Activated B cell treated with CpG ODN at 0.5 μM for 24 hours (primary cell): ENCODE measurements around the gene IFRD2. TPM values are rescaled to one million over a fixed set of nuclear protein-coding genes. Genes with fewer than 3 reads are reported as not detected.

Experiments used
- ATAC-seq: fragments of 200-7000 bp; cut with Tn5 transposase; one replicate; pipeline ENCODE4 v1.10.0; 2021; ENCODE audit warnings: low read depth, mild to moderate bottlenecking, moderate library complexity
- CTCF ChIA-PET: fragments of 350-600 bp; sonication (Branson Sonifier 250); formaldehyde crosslinking; loops from one replicate; lab custom pipeline; 2021; ENCODE audit warnings: antibody characterized with exemption; lab: Charles Lee
- POLR2A ChIA-PET: fragments of 350-600 bp; sonication (Branson Sonifier 250); formaldehyde crosslinking; loops from one replicate; lab custom pipeline; 2021; ENCODE audit warnings: antibody characterized with exemption; lab: Charles Lee
- DNase-seq: peaks from one replicate; pipeline ENCODE4 v3.0.0; 2022
- H3K27ac Mint-ChIP-seq: one replicate; pipeline ENCODE4 v1.8.0; 2020; ENCODE audit warnings: mixed read lengths
- H3K27me3 Mint-ChIP-seq: one replicate; pipeline ENCODE4 v1.8.0; 2021; ENCODE audit warnings: mixed read lengths
- H3K36me3 Mint-ChIP-seq: one replicate; pipeline ENCODE4 v1.8.0; 2021; ENCODE audit warnings: low read depth, mixed read lengths
- H3K4me1 Mint-ChIP-seq: one replicate; pipeline ENCODE4 v1.8.0; 2021; ENCODE audit warnings: mixed read lengths
- H3K4me3 Mint-ChIP-seq: one replicate; pipeline ENCODE4 v1.8.0; 2020; ENCODE audit warnings: mild to moderate bottlenecking, mixed read lengths
- H3K9me3 Mint-ChIP-seq: one replicate; pipeline ENCODE4 v1.8.0; 2020; ENCODE audit warnings: mixed read lengths
- intact Hi-C: fragments of 100-400 bp; cut with micrococcal nuclease; formaldehyde crosslinking; loops from one replicate; pipeline ENCODE4 v1.15.1; 2024
- total RNA-seq: library from RNA; stranded (reverse); gene quantifications from 2 replicates; pipeline ENCODE4 v1.2.3, GENCODE V29; 2022
- TF ChIP-seq, protein P1 (sequence below): fragments of 200-600 bp; IDR thresholded peaks from one replicate; pipeline ENCODE4 v1.8.0; 2022; ENCODE audit warnings: antibody characterized with exemption, mild to moderate bottlenecking

Gene IFRD2
- 92.2 and 105 TPM in 2 replicates for total RNA-seq

- H3K27me3 Mint-ChIP-seq: no peaks in the 10 kb centered on the region
- TF ChIP-seq, protein P1, sequence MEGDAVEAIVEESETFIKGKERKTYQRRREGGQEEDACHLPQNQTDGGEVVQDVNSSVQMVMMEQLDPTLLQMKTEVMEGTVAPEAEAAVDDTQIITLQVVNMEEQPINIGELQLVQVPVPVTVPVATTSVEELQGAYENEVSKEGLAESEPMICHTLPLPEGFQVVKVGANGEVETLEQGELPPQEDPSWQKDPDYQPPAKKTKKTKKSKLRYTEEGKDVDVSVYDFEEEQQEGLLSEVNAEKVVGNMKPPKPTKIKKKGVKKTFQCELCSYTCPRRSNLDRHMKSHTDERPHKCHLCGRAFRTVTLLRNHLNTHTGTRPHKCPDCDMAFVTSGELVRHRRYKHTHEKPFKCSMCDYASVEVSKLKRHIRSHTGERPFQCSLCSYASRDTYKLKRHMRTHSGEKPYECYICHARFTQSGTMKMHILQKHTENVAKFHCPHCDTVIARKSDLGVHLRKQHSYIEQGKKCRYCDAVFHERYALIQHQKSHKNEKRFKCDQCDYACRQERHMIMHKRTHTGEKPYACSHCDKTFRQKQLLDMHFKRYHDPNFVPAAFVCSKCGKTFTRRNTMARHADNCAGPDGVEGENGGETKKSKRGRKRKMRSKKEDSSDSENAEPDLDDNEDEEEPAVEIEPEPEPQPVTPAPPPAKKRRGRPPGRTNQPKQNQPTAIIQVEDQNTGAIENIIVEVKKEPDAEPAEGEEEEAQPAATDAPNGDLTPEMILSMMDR: no peak
- H3K36me3 Mint-ChIP-seq: peaks cover 39% of the 10 kb centered on the region
- intact Hi-C loops: loop anchor here (1.0 to 10.0 kb wide), 10 partner anchors 29 to 1268 kb away; partner anchors contain the start of genes AMIGO3, CYB561D2, IMPDH2 and INKA1
- H3K4me1 Mint-ChIP-seq: peaks cover 20% of the 10 kb centered on the region
- peak within 1 kb of the TSS; percentile 95 for H3K27ac Mint-ChIP-seq
- ChIA-PET CTCF (interaction anchor here (0.6 to 1.8 kb wide), 3 partner anchors 67 to 623 kb away, joined by 4 to 5 read pairs (median 4); no protein-coding TSS in a partner anchor), POLR2A (interaction anchor here (0.9 to 2.0 kb wide), 15 partner anchors 11 to 204 kb away, joined by 3 to 25 read pairs (median 6); partner anchors contain the start of genes CYB561D2, NPRL2, RASSF1 and RBM5)
- ATAC-seq (peak; percentile 99), DNase-seq (peak; percentile 87)
- H3K9me3 Mint-ChIP-seq: no peaks in the 10 kb centered on the region
- H3K4me3 Mint-ChIP-seq: peak within 1 kb of the TSS; percentile 86
Observed at GRCh38 chr3:50292159-50293078, at the start of gene IFRD2. Gene IFRD2 (minus strand): TSS chr3:50292429. CDS start chr3:50292274, 155 bp downstream.

DNA sequence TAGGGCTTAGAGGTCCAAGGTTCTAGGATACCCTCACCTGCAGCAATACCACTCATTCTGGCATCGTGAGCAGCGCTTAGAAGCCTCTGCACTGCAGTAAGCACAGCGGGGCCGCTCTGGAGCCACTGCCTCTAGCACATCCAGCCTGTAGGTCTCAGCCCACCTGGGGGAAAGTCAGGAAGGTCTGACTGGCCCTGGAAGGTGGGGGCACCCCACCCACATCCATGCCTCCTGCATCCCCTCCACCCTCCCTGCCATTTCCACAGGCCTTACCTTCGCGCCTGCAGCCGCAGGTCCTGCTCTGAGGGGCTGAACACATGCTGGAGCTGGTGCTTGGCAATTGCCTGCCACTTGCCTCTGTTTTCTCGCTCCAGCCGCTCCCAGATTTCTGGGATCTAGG is 49.3 kb upstream of the IFRD2 start:
- CTCF ChIA-PET: no interaction called here
- intact Hi-C loops: no loop called here
- ATAC-seq (no peak), DNase-seq (no peak)
- no peaks in the 10 kb centered on the region for H3K9me3 Mint-ChIP-seq
- peak overlapping the region; percentile 96 for H3K27ac Mint-ChIP-seq
- POLR2A ChIA-PET: interaction anchor here (0.7 to 6.5 kb wide), 11 partner anchors 7 to 1065 kb away, joined by 3 to 195 read pairs (median 6); partner anchors contain the start of genes CYB561D2, GNAI2, HEMK1 and HYAL2
- no peaks in the 10 kb centered on the region for H3K27me3 Mint-ChIP-seq
- peaks cover 52% of the 10 kb centered on the region for H3K4me1 Mint-ChIP-seq
- TF ChIP-seq, protein P1: no peak
- peaks cover 6% of the 10 kb centered on the region for H3K36me3 Mint-ChIP-seq
- H3K4me3 Mint-ChIP-seq: peak overlapping the region; percentile 95

GRCh38 chr3:50340448-50341329 is 48.5 kb upstream of the IFRD2 start, which contains the start of gene RASSF1:
Gene RASSF1 (minus strand): TSS chr3:50340836. CDS start chr3:50340805, 31 bp downstream.
- H3K36me3 Mint-ChIP-seq: peaks cover 9% of the 10 kb centered on the region
- no peaks in the 10 kb centered on the region for H3K27me3 Mint-ChIP-seq
- ChIA-PET CTCF (interaction anchor here (0.9 to 1.8 kb wide), 2 partner anchors 10 to 19 kb away, joined by 3 to 6 read pairs; partner anchors contain the start of genes CYB561D2 and NPRL2), POLR2A (interaction anchor here (0.6 to 6.5 kb wide), 17 partner anchors 8 to 1885 kb away, joined by 3 to 195 read pairs (median 4); partner anchors contain the start of genes CYB561D2, GNAI2, HEMK1 and HYAL2)
- TF ChIP-seq, protein P1: no peak
- H3K27ac Mint-ChIP-seq: peak within 1 kb of the TSS; percentile 98
- ATAC-seq (peak; percentile 10), DNase-seq (peak; percentile 61)
- no peaks in the 10 kb centered on the region for H3K9me3 Mint-ChIP-seq
- peaks cover 55% of the 10 kb centered on the region for H3K4me1 Mint-ChIP-seq
- H3K4me3 Mint-ChIP-seq: peak within 1 kb of the TSS; percentile 95
- intact Hi-C loops: loop anchor here (1.0 kb wide), 1 partner anchor 10 kb away; the partner anchor contains the start of genes CYB561D2 and NPRL2

- no peaks in the 10 kb centered on the region for H3K9me3 Mint-ChIP-seq
- intact Hi-C loops: loop anchor here (1.0 kb wide), 1 partner anchor 10 kb away; the partner anchor contains the start of genes CYB561D2 and NPRL2
- peak overlapping the region; percentile 95 for H3K4me3 Mint-ChIP-seq
- no peaks in the 10 kb centered on the region for H3K27me3 Mint-ChIP-seq
- CTCF ChIA-PET: interaction anchor here (0.9 to 1.8 kb wide), 2 partner anchors 10 to 19 kb away, joined by 3 to 6 read pairs; partner anchors contain the start of genes CYB561D2 and NPRL2
- POLR2A ChIA-PET: interaction anchor here (0.6 to 6.5 kb wide), 13 partner anchors 8 to 1886 kb away, joined by 3 to 195 read pairs (median 6); partner anchors contain the start of genes CYB561D2, GNAI2, HEMK1 and HYAL2
- TF ChIP-seq, protein P1: no peak
- no peak for ATAC-seq
- DNase-seq: no peak
- peak overlapping the region; percentile 98 for H3K27ac Mint-ChIP-seq
- H3K4me1 Mint-ChIP-seq: peaks cover 55% of the 10 kb centered on the region
- H3K36me3 Mint-ChIP-seq: peaks cover 10% of the 10 kb centered on the region
Observed at GRCh38 chr3:50340147-50340447, 47.9 kb upstream of the IFRD2 start.
